Body of pancreas (tissue), 4 donors: ENCODE data around the gene PCDHGC4. TPM values are rescaled to one million over a fixed set of nuclear protein-coding genes. Genes with fewer than 3 reads are reported as not detected.
A peak's percentile ranks its signal among the peaks of the same experiment; 100 is the strongest.

Experiments
- ATAC-seq: fragments of 150-250 bp; one replicate; pipeline ENCODE4 v1.9.1; 2016
- DNase-seq, 4 donors: peaks; one replicate each; pipeline ENCODE4 v3.0.0-alpha.2; 2019
- H3K27ac ChIP-seq, 4 donors: fragments of 200-600 bp; sonication (generic); 1 replicate in 3 of 4; 2 replicates in 1 of 4; pipeline versions ENCODE4 v1.5.1 to v1.6.1; 2016 to 2019; ENCODE audit warnings: mild to moderate bottlenecking in 1 of 4, mixed read lengths in 1 of 4, moderate library complexity in 1 of 4
- H3K27me3 ChIP-seq, 2 donors: fragments of 200-600 bp; sonication (generic); one replicate each; pipeline ENCODE4 v1.6.0; 2016; ENCODE audit warnings: mild to moderate bottlenecking in 1 of 2
- H3K36me3 ChIP-seq, 2 donors: fragments of 200-600 bp; sonication (generic); replicated peaks in 1 of 2; 2 replicates each; pipeline ENCODE4 v1.5.1; 2016; ENCODE audit warnings: low read depth in 2 of 2; ENCODE audit not compliant: insufficient read depth in 1 of 2
- H3K4me1 ChIP-seq: fragments of 200-600 bp; sonication (generic); one replicate; pipeline ENCODE4 v1.6.0; 2016
- H3K4me3 ChIP-seq, 2 donors: fragments of 200-600 bp; sonication (generic); 1 replicate in 1 of 2; 2 replicates in 1 of 2; pipeline ENCODE4 v1.5.1; 2016 to 2019
- H3K9me3 ChIP-seq, 3 donors: fragments of 200-600 bp; sonication (generic); 1 replicate in 2 of 3; 2 replicates in 1 of 3; pipeline ENCODE4 v1.5.1; 2016
- POLR2A ChIP-seq, 3 donors: fragments of 450-650 bp; IDR thresholded peaks; one replicate each; pipeline ENCODE4 v1.6.1; 2016; ENCODE audit warnings: antibody characterized with exemption in 3 of 3, mild to moderate bottlenecking in 2 of 3
- WGBS, 2 donors: methylation state at CpG; one replicate each; pipeline ENCODE4 v1.1.5; 2017; 5-methylcytosine and 5-hydroxymethylcytosine counted together
- intact Hi-C: fragments of 100-400 bp; cut with DNase I; formaldehyde crosslinking; loops from one replicate; pipeline ENCODE4 v1.15.1; 2023
- total RNA-seq, 2 donors: library from RNA; depleted of rRNA; stranded (reverse); fragments of >200 nt; gene quantifications; one replicate each; pipeline ENCODE4 v1.1.0, GENCODE V29; 2016
- TF ChIP-seq, protein P1 (sequence below), 7 experiments: fragments of 450-650 bp in 4 of 7; fragments of 200-600 bp in 3 of 7; sonication (generic) in 3 of 7; IDR thresholded peaks; one replicate each; pipeline ENCODE4 v1.5.1; 2016 to 2019; ENCODE audit warnings: antibody characterized with exemption in 7 of 7

The PCDHGC4 gene
- total RNA-seq, 2 donors from 2014 or later = 1.6 to 2.0 TPM

GRCh38 chr5:141441571-141442170 is 43.2 kb upstream of the PCDHGC4 start:
- Histone ChIP-seq H3K9me3 (peaks cover 0 to 37% (median 0%) of the 10 kb centered on the region in 3 donors), H3K4me1 (no peaks in the 10 kb centered on the region), H3K27me3 (no peaks in the 10 kb centered on the region), H3K27ac (no peak overlapping the region), H3K4me3 (no peak overlapping the region), H3K36me3 (no peaks in the 10 kb centered on the region)
- DNase-seq (no peak), ATAC-seq (no peak)
- intact Hi-C loops = no loop called here
- WGBS, 2 donors = 42 to 57% methylated on average over 43 to 50 of the region's 50 CpGs
- TF ChIP-seq POLR2A (IDR thresholded peaks at IDR 0.05) = no peak
- TF ChIP-seq, protein P1, sequence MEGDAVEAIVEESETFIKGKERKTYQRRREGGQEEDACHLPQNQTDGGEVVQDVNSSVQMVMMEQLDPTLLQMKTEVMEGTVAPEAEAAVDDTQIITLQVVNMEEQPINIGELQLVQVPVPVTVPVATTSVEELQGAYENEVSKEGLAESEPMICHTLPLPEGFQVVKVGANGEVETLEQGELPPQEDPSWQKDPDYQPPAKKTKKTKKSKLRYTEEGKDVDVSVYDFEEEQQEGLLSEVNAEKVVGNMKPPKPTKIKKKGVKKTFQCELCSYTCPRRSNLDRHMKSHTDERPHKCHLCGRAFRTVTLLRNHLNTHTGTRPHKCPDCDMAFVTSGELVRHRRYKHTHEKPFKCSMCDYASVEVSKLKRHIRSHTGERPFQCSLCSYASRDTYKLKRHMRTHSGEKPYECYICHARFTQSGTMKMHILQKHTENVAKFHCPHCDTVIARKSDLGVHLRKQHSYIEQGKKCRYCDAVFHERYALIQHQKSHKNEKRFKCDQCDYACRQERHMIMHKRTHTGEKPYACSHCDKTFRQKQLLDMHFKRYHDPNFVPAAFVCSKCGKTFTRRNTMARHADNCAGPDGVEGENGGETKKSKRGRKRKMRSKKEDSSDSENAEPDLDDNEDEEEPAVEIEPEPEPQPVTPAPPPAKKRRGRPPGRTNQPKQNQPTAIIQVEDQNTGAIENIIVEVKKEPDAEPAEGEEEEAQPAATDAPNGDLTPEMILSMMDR (IDR thresholded peaks at IDR 0.05) = no peak

DNA sequence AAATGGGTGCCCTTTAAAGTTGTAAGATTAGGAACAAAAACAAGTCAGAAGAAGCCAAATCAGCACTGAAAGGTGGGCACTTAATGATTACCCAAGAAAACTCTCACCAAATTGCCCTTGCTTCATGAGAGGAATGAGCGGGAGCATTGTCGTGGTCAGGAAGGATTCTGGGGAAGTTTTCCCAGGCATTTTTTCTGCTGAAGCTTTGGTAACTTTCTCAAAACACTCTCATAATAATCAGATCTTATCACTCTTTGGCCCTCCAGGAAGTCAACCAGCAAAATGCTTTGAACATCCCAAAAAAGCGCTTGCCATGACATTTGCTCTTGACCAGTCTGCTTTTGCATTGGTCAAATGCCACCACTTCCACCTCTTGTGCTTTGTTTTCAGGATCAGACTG is 19.5 kb upstream of the PCDHGC4 start:
- ATAC-seq (no peak), DNase-seq (no peak)
- TF ChIP-seq POLR2A (IDR thresholded peaks at IDR 0.05) = no peak
- TF ChIP-seq, protein P1 (IDR thresholded peaks at IDR 0.05) = no peak
- no peak overlapping the region for H3K4me3 ChIP-seq
- H3K4me1 ChIP-seq = no peaks in the 10 kb centered on the region
- no peaks in the 10 kb centered on the region for H3K36me3 ChIP-seq
- no peak overlapping the region for H3K27ac ChIP-seq
- H3K27me3 ChIP-seq = no peaks in the 10 kb centered on the region
- 91 to 98% methylated on average over 3 of the region's 3 CpGs for WGBS, 2 donors
- no peaks in the 10 kb centered on the region for H3K9me3 ChIP-seq
- intact Hi-C loops = no loop called here

DNA sequence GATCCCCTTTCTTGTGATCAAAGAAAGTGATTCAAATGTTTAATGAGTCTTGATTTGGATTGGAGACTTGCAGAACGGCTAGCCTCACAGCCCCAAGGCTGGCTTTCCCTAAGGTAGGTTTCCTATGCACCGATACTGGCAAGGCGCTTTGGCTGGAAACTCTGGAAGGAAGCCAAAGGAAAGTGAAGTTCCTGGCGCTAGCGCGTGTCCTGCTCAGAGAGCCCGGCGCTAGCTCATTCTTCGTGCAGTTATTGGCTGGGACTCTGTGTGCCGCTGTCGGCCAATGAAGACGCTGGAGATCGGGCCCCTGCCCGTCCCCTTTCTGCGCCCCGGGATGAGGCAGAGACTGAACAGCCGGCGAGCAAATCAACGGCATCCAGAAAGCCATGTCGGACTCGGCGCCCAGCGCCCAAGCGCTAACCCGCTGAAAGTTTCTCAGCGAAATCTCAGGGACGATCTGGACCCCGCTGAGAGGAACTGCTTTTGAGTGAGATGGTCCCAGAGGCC is 9.2 kb upstream of the PCDHGC4 start, which contains the start of gene PCDHGC3:
Gene PCDHGC3, plus strand, starts transcription at position 342 of the 507 bp plus-strand sequence. Its CDS starts 151 bp downstream, at position 493.
- H3K27ac ChIP-seq = peak within 1 kb of the TSS; percentile 81 to 87 (median 84)
- peaks cover 29% of the 10 kb centered on the region for H3K4me1 ChIP-seq
- H3K27me3 ChIP-seq = no peaks in the 10 kb centered on the region
- peak; percentile 74 to 87 (median 86) for TF ChIP-seq POLR2A (IDR thresholded peaks at IDR 0.05)
- TF ChIP-seq, protein P1 (IDR thresholded peaks at IDR 0.05) = peak in 4 of 7 experiments; percentile 15 to 51 (median 32)
- 0 to 1% methylated on average over 9 to 28 of the region's 28 CpGs for WGBS, 2 donors
- ATAC-seq = peak; percentile 99
- DNase-seq = peak; percentile 90 to 95 (median 95)
- H3K36me3 ChIP-seq = no peaks in the 10 kb centered on the region
- no peaks in the 10 kb centered on the region for H3K9me3 ChIP-seq
- peak within 1 kb of the TSS; percentile 23 to 33 for H3K4me3 ChIP-seq
- intact Hi-C loops = no loop called here

DNA sequence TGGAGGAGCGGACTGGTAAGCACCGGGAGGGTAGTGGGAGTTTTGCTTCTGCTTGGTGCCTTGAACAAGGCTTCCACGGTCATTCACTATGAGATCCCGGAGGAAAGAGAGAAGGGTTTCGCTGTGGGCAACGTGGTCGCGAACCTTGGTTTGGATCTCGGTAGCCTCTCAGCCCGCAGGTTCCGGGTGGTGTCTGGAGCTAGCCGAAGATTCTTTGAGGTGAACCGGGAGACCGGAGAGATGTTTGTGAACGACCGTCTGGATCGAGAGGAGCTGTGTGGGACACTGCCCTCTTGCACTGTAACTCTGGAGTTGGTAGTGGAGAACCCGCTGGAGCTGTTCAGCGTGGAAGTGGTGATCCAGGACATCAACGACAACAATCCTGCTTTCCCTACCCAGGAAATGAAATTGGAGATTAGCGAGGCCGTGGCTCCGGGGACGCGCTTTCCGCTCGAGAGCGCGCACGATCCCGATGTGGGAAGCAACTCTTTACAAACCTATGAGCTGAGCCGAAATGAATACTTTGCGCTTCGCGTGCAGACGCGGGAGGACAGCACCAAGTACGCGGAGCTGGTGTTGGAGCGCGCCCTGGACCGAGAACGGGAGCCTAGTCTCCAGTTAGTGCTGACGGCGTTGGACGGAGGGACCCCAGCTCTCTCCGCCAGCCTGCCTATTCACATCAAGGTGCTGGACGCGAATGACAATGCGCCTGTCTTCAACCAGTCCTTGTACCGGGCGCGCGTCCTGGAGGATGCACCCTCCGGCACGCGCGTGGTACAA is 8.5 kb upstream of the PCDHGC4 start:
- H3K27ac ChIP-seq = peak overlapping the region; percentile 81 to 87 (median 84)
- 0 to 6% methylated on average over 12 to 58 of the region's 58 CpGs for WGBS, 2 donors
- no peaks in the 10 kb centered on the region for H3K36me3 ChIP-seq
- TF ChIP-seq POLR2A (IDR thresholded peaks at IDR 0.05) = peak in 2 of 3 donors; percentile 22 to 28
- TF ChIP-seq, protein P1 (IDR thresholded peaks at IDR 0.05) = no peak
- peaks cover 29% of the 10 kb centered on the region for H3K4me1 ChIP-seq
- peak; percentile 52 to 70 (median 58) for DNase-seq
- ATAC-seq = peak; percentile 47
- intact Hi-C loops = no loop called here
- no peaks in the 10 kb centered on the region for H3K9me3 ChIP-seq
- peak overlapping the region; percentile 23 to 33 for H3K4me3 ChIP-seq
- no peaks in the 10 kb centered on the region for H3K27me3 ChIP-seq
